D721Med (cell line): ENCODE results near the gene ERC1.

Experiments used
- DNase-seq: peaks from one replicate; pipeline ENCODE4 v3.0.0; 2011; ENCODE audit warnings: low spot score; ENCODE audit not compliant: insufficient read length
- FAIRE-seq: peaks from 2 replicates; lab custom pipeline; 2011; peaks lifted over from hg19 to GRCh38; lab: Jason Lieb, UNC
- TF ChIP-seq, protein P1 (sequence below): IDR thresholded peaks from 2 replicates; pipeline ENCODE4 v1.5.1; 2012; ENCODE audit warnings: mild to moderate bottlenecking, control low read depth; ENCODE audit not compliant: insufficient read depth; ENCODE audit errors: missing control alignments

ERC1 gene

DNA sequence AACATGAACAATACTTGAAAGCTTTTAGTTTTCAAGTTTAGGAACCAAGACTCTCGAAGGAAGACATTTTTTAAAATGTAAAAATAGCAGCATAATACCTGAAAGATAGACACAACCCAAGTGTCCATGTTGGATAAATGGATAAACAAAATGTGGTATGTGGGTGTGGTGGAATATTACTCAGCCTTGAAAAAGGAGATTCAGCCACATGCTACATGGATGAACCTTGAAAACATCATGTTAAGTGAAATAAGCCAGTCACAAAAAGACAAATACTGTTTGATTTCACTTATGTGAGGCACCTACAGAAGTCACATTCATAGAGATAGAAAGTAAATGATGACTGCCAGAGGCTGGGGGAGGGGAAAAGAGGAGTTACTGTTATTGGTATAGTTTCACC, 374.7 kb downstream of the ERC1 start:
- no peak for DNase-seq
- no peak for FAIRE-seq
- TF ChIP-seq, protein P1, sequence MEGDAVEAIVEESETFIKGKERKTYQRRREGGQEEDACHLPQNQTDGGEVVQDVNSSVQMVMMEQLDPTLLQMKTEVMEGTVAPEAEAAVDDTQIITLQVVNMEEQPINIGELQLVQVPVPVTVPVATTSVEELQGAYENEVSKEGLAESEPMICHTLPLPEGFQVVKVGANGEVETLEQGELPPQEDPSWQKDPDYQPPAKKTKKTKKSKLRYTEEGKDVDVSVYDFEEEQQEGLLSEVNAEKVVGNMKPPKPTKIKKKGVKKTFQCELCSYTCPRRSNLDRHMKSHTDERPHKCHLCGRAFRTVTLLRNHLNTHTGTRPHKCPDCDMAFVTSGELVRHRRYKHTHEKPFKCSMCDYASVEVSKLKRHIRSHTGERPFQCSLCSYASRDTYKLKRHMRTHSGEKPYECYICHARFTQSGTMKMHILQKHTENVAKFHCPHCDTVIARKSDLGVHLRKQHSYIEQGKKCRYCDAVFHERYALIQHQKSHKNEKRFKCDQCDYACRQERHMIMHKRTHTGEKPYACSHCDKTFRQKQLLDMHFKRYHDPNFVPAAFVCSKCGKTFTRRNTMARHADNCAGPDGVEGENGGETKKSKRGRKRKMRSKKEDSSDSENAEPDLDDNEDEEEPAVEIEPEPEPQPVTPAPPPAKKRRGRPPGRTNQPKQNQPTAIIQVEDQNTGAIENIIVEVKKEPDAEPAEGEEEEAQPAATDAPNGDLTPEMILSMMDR = no peak

DNA sequence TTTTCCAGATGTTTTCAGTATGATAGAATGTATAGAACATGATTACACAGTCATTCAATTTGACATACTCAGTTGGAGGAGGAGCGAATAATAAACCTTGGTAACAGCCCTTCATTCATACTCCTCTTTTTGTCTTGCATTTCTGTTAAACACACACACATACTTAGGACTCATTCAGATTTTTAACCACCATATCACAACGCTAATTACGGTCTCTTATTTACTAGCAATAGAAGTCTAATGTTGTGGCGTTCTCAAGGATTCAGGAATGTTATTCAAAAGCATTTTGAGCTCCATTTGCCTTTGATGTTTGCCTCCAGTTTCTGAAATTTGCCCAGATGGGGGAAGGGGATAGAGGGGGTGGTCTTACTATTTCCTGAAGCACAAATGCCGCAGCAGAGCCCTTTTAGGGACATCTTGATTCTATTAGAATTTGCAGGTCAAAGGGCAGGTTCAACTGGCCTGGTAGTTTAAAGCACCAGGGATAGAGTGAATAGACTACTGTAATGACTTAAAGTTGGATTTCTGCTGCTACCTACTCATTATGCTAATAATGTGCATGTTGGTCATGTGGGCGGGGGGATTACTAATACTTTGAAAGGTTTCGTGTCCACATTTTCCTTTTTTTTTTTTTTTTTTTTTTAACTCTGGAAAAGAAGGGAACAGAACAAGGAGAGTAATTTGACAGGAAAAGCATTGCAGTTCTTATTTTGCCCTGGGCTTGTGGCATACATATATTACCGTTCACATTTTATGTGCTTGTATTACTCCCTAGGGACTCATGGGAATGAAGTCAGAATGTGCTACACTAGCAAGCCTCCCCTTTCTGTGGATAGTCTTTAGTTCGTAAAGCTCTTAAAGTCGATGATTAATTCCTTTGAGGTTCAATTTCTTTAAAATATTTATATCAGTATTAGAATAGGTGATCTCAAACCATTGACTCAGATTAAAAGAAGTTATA, 376.6 kb downstream of the ERC1 start:
- FAIRE-seq (peak; percentile 73), DNase-seq (no peak)
- TF ChIP-seq, protein P1 = no peak

DNA sequence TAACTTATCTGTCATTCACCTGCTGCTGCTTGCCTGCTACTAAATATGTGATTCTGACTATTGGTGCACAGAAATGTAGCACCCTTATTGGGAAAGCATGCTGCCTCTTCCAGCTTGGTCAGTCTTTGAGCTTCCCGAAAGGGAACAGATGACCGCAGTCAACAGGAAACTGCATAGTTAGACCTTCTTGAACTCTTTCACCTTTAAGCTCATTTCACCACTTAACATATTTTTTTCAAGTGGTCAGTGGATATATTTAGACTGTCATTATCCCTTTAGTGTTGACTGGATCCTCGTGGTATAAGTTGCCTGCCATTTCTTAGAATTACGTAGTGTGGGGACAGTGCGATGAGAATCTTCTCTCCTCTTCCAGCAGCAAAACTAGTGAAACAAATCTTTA, 378.4 kb downstream of the ERC1 start:
- FAIRE-seq = no peak
- no peak for DNase-seq
- TF ChIP-seq, protein P1 = no peak

DNA sequence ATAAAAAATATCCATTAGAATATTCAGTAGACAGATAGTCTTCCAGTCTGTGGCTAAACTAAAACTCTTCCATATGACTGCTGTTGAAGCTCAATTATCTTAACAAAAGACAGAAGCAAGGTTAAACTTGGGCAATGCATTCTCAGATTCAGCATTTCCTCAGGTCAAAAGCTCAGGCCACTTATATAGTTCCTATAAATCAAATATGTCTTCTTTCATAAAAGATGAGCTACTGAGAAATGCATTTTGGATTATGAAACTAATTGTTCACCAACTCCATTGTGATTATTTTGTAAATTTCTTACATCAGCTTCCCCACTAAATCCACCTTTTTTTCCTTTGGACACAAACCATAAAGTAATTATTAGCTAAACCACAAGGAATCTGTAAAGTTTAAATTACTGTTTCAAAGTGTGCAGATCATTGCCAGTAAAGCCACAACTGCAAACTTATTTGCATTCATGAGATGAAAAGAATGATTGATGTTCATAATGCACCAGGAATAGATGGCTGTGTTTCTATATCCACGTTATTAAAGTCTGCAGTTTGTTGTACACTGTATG, 379.0 kb downstream of the ERC1 start:
- FAIRE-seq (peak; percentile 11), DNase-seq (no peak)
- TF ChIP-seq, protein P1 = no peak

DNA sequence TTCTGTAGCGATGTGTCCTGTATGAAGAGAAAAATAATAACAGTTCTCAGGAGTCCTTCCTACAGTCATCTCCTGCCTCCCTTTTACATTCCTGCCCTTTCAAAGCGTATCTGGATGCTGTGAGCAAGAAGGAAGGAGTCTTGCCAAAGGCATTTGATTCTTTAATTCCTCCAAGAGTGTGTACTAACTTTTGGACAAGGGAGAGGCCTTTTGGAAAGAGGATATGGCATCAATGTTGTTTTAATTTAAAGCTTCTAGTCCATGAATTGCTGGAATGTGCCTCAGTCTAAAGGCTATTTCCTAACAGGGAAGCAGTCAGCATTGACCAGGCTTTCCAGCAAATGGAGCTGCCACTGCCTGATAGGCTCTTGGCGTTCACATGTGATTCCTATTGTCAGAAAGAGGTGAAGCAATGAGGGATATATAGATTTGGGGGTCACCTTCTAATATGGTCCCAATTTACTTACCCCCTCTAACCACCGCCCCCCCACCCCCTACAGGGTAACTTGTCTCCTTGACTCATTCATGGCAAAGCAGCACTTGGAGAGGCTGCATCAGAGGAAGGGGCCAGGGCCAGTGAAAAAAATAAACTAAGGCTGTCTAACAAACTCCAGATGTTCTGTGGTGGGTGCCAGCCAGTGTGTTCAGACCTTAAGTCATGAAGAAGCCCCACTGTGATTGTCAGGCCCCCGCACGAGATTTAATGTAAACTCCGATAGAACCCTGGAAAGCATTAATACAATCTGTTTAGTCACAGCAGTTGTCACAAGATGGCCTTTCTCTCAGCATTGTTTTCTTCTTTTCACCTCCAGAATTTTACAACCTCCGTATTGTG, 383.1 kb downstream of the ERC1 start:
- no peak for DNase-seq
- TF ChIP-seq, protein P1 = no peak
- no peak for FAIRE-seq

DNA sequence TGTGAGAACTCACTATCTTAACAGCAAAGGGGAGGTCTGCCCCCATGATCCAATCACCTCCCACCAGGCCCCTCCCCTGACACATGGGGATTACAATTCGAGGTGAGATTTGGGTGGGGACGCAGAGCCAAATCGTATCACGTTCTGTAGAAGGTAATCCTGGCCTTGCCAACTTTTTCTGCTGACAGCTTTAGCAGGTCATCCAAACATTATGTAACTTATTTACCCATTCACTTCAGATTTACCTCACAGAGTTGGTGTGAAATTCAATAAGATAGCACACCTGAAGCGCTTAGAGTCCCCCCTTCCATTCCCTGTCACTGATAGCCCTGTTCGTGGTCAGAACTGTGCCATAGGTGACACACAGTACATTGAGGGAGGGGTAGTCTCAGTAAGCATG, 384.3 kb downstream of the ERC1 start:
- FAIRE-seq (no peak), DNase-seq (no peak)
- TF ChIP-seq, protein P1 = no peak
